HG03520 (cell line): ENCODE data around the gene MTCH1.

ENCODE experiments used
- ATAC-seq: cut with Tn5 transposase; IDR thresholded peaks from one replicate; pipeline ENCODE4 v1.9.1; 2021; ENCODE audit warnings: mild to moderate bottlenecking, moderate library complexity; ENCODE audit not compliant: unreplicated experiment

The MTCH1 gene

DNA sequence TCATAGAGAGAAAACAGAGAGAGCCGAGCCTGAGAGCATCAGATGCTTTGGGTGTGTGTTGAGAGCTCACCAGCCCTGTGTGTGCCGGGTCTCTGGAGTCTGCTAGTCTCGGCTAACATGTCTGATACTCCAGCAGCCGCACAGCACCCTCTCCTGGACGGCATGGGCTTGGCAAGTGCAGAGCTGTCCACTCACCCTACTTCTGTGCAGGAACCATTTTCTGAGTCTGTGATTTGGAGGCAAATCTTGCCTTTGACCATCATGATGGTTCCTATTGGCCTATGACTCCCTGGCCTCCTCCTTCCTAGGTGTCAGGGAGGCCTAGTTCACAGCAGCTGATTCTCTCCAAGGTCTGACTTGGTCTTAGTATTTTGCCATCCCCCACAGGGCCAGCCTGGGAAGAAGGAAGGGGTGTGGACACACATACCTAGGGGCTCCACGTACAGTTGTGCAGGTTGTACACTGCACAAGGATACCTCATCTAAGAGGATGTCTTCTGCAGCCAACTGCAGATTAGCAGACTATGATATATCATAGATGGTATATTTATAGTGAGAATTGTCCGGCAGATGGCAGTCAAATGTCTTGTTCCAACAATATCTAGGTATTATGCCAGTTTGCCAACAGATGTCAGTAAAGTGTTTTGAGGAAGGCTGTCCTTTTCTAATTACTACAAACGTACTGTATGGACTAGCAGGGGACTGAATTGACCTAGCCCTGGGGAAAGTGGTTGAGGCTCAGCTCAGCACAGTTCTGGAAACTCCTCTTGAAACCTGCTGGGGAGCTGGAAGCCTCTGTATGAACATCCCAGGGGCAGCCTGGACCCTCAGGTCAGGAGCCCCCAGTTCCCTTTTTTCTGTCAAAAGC lies 32.4 kb upstream of the MTCH1 start:
- peak; percentile 80 for ATAC-seq

GRCh38 chr6:37017606-37018197 lies 31.7 kb upstream of the MTCH1 start:
- peak; percentile 13 for ATAC-seq

DNA sequence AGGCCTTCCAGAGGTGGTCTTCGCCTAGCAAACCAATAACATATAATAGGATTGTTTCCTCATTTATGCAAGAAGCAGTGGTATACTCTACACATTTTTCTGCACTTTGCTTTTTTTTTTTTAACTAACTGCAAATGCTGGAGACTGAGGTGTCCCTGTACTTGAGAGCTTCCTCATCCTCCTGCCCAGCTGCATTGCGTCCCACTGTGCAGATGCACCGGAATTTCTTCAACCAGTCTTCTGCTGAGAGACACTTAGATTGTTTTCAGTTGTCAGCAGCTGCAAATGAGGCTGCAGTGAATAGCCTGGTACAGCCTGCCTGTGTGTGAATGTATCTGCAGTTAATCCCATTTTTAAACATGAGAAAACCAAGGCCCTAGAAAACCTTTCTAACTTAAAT lies 31.0 kb upstream of the MTCH1 start:
- no peak for ATAC-seq

- no peak for ATAC-seq
Measured at GRCh38 chr6:37015532-37015931, 29.5 kb upstream of the MTCH1 start.

DNA sequence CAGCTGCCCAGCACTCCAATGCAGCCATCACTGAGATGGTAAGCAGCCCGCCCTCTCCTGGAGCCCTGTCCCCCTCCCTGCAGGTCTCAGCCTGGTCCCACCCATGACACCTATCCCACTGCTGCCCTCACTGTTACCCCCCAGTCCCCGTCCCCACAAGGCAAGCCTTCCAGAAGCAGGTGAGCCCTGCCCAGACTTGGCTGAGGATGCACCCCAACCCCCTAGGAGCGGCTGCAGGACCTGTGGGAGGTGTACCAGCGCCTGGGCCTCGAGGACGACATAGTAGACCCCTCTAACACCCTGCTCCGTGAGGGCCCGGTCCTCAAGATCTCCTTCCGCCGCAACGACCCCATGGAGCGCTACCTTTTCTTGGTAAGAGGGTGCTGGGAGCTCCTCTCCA lies 28.7 kb upstream of the MTCH1 start:
- no peak for ATAC-seq

GRCh38 chr6:37013516-37014491 lies 27.8 kb upstream of the MTCH1 start:
- no peak for ATAC-seq

DNA sequence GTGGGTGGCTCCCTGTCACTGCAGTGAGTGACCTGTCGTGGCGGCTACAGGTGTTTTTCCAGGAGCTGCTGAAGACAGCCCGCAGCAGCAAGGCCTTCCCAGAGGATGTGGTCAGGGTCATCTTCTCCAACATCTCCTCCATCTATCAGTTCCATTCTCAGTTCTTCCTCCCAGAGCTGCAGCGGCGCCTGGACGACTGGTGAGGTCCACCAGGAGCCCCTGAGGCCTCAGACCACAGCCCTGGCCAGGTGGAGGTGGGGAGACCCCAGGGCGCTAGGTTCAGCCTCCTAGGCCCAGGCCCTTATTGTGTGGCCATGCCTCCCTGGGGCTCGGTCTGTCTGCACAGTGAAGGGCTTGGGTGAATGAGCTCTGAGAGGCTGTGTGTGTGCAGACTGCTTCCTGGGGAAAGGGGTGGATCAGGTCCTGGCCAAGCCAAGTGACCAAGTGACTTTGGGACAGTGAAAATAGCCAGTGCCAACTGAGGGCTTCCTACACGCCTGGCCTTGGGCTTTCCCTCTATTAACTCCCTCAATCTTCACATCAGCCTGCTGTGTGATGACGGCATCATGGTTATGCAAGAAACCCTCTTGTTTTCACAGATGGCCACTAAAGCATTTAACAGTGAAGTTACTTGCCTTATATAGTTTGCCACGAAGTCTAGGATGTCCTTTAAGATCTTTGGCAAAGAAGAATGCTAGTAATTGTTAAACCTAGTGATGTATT lies 25.8 kb upstream of the MTCH1 start:
- no peak for ATAC-seq

GRCh38 chr6:37010402-37010892 lies 24.5 kb upstream of the MTCH1 start:
- no peak for ATAC-seq

DNA sequence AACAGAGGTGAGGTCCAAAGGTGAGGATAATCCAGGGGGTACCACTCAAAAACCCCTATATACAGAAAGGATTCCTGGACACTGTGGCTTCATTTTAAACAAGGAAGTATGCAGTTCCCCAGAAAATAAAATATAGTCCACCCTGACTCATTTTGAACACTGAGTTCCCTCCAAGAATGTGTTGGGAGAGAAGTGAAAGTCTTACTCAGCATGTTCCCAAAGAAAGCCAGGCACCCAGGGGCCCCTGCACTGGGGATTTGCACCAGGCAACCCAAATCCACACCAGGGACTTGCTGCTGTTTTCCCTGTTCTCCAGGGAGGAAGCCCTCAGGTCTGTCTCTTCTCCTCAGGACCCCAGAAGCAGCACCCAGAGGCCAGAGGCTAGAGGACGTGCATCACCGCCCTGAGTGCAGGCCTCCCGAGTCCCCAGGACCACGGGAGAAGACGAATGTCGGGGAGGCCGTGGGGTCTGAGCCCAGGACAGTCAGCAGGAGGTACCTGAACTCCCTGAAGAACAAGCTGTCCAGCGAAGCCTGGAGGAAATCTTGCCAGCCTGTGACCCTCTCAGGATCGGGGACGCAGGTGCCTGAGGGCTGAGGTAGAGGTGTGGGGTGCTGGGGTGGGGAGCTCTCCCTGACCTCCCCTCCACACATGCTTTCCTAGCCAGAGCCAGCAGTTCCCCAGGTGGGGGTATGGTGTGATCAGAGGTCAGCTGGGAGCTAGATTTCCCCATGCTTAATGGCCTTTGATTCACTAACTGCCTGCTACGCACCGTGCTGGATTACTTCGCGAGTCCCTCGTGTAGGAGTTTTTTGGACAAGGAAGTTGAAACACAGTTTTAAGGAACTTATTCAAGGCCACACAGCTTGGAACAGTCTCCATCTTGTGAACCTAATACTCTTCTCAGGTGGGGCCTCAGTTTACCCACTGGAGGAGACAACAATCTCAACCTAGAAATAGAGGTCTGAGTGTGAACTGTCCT lies 22.8 kb upstream of the MTCH1 start:
- ATAC-seq = no peak

DNA sequence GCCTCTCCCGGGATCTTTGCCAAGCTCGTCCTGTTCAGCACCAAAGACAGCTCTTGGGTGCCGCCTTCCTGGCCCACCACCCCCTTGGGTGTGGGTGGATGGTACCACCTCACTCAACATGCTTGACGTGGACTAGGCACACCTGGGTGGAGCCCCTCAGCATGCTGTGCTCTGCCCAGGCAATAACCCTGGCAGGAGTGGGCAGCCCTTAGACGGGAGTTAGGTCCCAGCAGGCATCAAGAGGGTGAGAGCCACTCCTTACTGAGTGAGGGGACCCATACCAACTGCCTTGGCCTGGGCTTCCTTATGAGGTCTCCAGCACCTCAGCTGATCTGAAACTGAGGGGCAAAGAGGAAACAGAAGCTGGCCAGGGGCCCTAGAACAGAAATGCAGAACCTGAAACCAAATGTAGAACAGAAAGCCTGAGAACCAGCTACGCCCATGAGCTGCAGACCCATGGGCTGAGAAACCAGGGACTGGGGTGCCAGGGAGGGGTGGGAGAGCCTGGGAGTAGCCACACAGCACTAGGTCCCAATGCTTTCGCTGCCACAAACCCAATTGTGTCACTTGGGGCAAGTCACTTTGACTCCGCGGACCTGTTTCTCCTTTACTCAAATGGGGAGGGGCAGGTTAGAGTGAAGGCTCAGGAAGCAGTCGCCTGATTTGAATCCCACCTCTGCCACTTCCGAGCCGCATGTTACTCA lies 21.5 kb upstream of the MTCH1 start:
- ATAC-seq = no peak

DNA sequence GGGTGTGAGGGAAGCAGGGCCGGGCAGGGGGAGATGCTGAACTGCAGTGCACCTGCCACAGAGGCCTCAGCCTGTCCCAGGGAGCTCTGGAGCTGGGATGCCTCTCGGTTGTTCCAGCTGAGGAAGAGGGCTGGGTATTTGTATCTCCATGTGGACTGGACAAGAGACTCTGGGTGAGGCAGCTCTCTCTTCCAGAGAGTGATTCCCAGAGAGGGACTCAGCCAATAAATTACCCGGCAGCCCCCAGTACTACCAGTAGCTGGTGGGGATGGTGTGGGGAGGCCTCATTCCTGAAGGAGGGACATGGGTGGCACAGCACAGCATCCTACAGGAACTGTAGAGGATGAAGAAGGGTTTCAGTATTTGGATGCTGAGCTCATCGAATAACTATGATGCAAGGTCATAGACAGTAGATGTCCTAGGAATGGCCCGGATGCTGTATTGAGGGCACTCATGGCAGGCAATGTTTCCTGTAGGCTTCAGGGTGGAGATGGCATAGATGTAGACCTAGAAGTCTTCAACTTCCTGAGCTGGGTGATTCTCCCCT lies 20.9 kb upstream of the MTCH1 start:
- no peak for ATAC-seq

DNA sequence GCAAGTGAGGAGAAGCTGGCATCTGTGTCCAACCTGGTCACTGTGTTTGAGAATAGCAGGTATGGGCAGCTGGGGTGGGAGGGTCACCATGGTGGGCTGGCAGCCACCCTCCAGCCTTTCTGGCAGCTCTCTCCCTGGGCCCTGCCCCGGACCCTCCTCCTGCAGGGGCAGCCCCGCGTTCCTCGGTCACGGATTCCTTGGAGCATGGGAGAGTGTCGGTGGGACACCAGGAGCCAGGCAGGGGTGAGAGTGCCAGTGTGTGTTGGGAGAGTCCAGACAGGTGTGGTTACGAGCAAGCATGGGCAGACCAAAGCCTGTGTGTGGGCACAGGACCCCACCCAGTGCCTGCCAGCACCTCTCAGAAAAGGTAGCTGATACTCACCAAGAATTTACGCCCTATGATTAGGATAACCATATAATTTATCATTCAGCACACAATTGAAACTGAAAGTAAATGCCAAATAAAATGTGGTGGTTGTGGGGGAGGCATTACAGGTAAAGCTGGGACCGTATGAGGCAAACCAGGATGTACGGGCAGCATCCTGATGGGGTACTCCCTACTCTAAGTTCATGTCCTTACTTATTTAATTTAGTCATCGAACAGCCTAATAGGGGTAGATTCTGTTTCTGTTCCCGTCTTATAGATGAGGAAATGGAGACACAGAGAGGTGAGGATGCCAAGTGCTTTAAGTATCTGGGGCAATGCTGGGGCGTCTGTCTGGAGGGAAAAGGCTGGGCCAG lies 20.0 kb upstream of the MTCH1 start:
- ATAC-seq = no peak

- peak; percentile 65 for ATAC-seq
Measured at GRCh38 chr6:37005061-37005810, 19.2 kb upstream of the MTCH1 start, which contains the start of gene FGD2. Gene FGD2 (plus strand): TSS chr6:37005655. CDS start chr6:37005818, 163 bp downstream.

DNA sequence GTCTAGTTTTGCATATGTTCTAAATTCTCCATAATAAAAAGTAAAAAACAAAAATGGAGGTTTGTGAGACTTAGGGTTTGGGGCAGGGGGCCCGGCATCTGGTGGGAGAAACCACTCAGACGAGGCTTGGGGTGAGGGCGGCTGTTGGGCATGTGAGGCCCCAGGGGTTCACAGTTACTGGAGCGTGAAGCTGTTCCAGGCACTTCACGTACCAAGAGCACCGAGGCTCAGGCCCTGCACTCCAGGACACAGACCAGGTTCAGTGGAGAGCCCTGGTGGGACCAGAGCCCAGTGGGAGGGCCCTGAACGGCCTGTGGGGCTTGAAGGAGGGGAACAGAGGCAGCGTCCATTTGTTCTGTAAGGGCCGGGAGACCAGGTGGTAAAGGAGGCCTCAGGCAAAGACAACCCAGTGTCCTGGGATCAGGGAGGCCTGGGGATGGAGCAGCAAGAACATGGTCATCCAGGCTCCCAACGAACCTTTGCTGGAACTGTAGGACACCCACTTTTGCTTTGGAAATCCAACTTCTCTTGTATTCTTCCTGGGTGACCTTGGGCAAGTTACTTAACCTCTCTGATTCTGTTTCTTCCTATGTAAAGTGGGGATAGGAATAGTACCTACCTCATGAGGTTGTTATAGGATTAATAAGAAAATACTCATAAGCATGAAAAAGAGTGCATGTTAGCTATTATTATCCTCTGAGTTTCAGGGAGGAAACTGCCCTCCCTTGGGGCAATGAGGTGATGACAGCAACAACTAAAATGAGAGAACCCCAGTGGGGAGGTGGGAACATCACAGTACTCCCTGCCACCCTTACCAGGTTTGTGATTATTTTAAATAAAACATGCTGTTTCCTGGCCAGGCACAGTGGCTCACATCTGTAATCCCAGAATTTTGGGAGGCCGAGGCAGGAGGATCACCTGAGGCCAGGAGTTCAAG lies 18.3 kb upstream of the MTCH1 start:
- ATAC-seq = no peak

- no peak for ATAC-seq
Measured at GRCh38 chr6:36999751-37000125, 13.7 kb upstream of the MTCH1 start.
